H9 (cell line): ENCODE results near the gene CDC25A. TPM values are rescaled to one million over a fixed set of nuclear protein-coding genes. Genes with fewer than 3 reads are reported as not detected.

Source experiments
- DNase-seq: peaks from one replicate; pipeline ENCODE4 v3.0.0-alpha.2; 2017
- H2AFZ ChIP-seq: one replicate; pipeline ENCODE4 v1.6.1; 2013; ENCODE audit warnings: mild to moderate bottlenecking, low read length, control low read depth, moderate library complexity
- H2AK5ac ChIP-seq: 2 replicates; pipeline ENCODE4 v1.6.1; 2013; ENCODE audit warnings: low read length, control low read depth, mixed read lengths; ENCODE audit not compliant: insufficient read length
- H2BK120ac ChIP-seq: one replicate; pipeline ENCODE4 v1.6.1; 2013; ENCODE audit warnings: low read depth, mild to moderate bottlenecking, low read length, control low read depth, inconsistent platforms; ENCODE audit not compliant: poor library complexity, severe bottlenecking
- H2BK12ac ChIP-seq: 2 replicates; pipeline ENCODE4 v1.6.1; 2013; ENCODE audit warnings: low read length, control low read depth, mixed read lengths, low read depth; ENCODE audit not compliant: insufficient read length
- H2BK15ac ChIP-seq: 2 replicates; pipeline ENCODE4 v1.6.1; 2013; ENCODE audit warnings: low read depth, low read length, control low read depth
- H2BK20ac ChIP-seq: one replicate; pipeline ENCODE4 v1.6.1; 2013; ENCODE audit warnings: low read depth, mild to moderate bottlenecking, low read length, control low read depth, inconsistent platforms; ENCODE audit not compliant: poor library complexity, severe bottlenecking
- H2BK5ac ChIP-seq: 2 replicates; pipeline ENCODE4 v1.6.1; 2013; ENCODE audit warnings: low read length, control low read depth, mixed read lengths; ENCODE audit not compliant: insufficient read length
- H3K14ac ChIP-seq: 2 replicates; pipeline ENCODE4 v1.6.1; 2013; ENCODE audit warnings: low read length, control low read depth; ENCODE audit not compliant: insufficient read depth
- H3K18ac ChIP-seq: 2 replicates; pipeline ENCODE4 v1.6.1; 2013; ENCODE audit warnings: low read depth, mild to moderate bottlenecking, mixed read lengths, low read length, control low read depth; ENCODE audit not compliant: insufficient read length
- H3K23ac ChIP-seq: 2 replicates; pipeline ENCODE4 v1.6.1; 2013; ENCODE audit warnings: low read length, control low read depth, mixed read lengths, low read depth; ENCODE audit not compliant: insufficient read length
- H3K23me2 ChIP-seq: 2 replicates; pipeline ENCODE4 v1.6.1; 2013; ENCODE audit warnings: low read depth, mild to moderate bottlenecking, mixed read lengths, low read length, control low read depth; ENCODE audit not compliant: insufficient read length, poor library complexity, severe bottlenecking
- H3K27ac ChIP-seq: 2 replicates; pipeline ENCODE4 v1.5.1; 2013; ENCODE audit warnings: low read length, control low read depth, mixed read lengths, low read depth; ENCODE audit not compliant: insufficient read length
- H3K27me3 ChIP-seq: 2 replicates; pipeline ENCODE4 v1.6.1; 2013; ENCODE audit warnings: low read length, control low read depth, inconsistent platforms; ENCODE audit not compliant: insufficient read depth
- H3K4ac ChIP-seq: 2 replicates; pipeline ENCODE4 v1.6.1; 2013; ENCODE audit warnings: low read depth, mild to moderate bottlenecking, control low read depth, inconsistent platforms, low read length, moderate library complexity
- H3K4me1 ChIP-seq: 2 replicates; pipeline ENCODE4 v1.6.1; 2013; ENCODE audit warnings: low read length, control low read depth, inconsistent platforms; ENCODE audit not compliant: insufficient read depth
- H3K4me2 ChIP-seq: 2 replicates; pipeline ENCODE4 v1.6.1; 2013; ENCODE audit warnings: low read length, control low read depth, mixed read lengths; ENCODE audit not compliant: insufficient read length, insufficient read depth
- H3K56ac ChIP-seq: 2 replicates; pipeline ENCODE4 v1.6.1; 2013; ENCODE audit warnings: low read depth, mild to moderate bottlenecking, mixed read lengths, low read length, control low read depth; ENCODE audit not compliant: insufficient read length
- H3K79me1 ChIP-seq: 2 replicates; pipeline ENCODE4 v1.6.1; 2013; ENCODE audit warnings: low read depth, mild to moderate bottlenecking, moderate library complexity, low read length, control low read depth, inconsistent platforms; ENCODE audit not compliant: insufficient read depth, poor library complexity, severe bottlenecking
- H3K79me2 ChIP-seq: 2 replicates; pipeline ENCODE4 v1.6.1; 2013; ENCODE audit warnings: low read length, control low read depth, inconsistent platforms; ENCODE audit not compliant: insufficient read depth
- H3K9ac ChIP-seq: 2 replicates; pipeline ENCODE4 v1.6.1; 2013; ENCODE audit warnings: low read length, control low read depth, mixed read lengths; ENCODE audit not compliant: insufficient read length; ENCODE audit errors: extremely low read depth
- H3K9me3 ChIP-seq: one replicate; pipeline ENCODE4 v1.6.1; 2013; ENCODE audit warnings: low read depth, low read length, inconsistent platforms; ENCODE audit not compliant: control insufficient read depth
- H3T11ph ChIP-seq: one replicate; pipeline ENCODE4 v1.6.1; 2013; ENCODE audit warnings: mild to moderate bottlenecking, low read length, control low read depth, inconsistent platforms
- H4K20me1 ChIP-seq: one replicate; pipeline ENCODE4 v1.6.1; 2013; ENCODE audit not compliant: control insufficient read depth, insufficient read length, insufficient read depth
- H4K5ac ChIP-seq: 2 replicates; pipeline ENCODE4 v1.6.1; 2013; ENCODE audit warnings: low read depth, mild to moderate bottlenecking, mixed read lengths, low read length, control low read depth; ENCODE audit not compliant: insufficient read length
- H4K8ac ChIP-seq: replicated peaks from 2 replicates; pipeline ENCODE4 v1.6.1; 2013; ENCODE audit warnings: low read length, control low read depth, mixed read lengths, low read depth; ENCODE audit not compliant: insufficient read length
- H4K91ac ChIP-seq: 2 replicates; pipeline ENCODE4 v1.6.1; 2013; ENCODE audit warnings: low read depth, mild to moderate bottlenecking, moderate library complexity, mixed read lengths, low read length, control low read depth; ENCODE audit not compliant: insufficient read length
- H3K27ac Mint-ChIP-seq, 3 experiments: 2 replicates in 2 of 3; 3 replicates in 1 of 3; pipeline ENCODE4 v1.8.0; 2020 to 2021; ENCODE audit warnings: mixed read lengths in 3 of 3, mild to moderate bottlenecking in 1 of 3, moderate library complexity in 1 of 3
- H3K27me3 Mint-ChIP-seq: 2 replicates; pipeline ENCODE4 v1.8.0; 2021; ENCODE audit warnings: low read depth, mild to moderate bottlenecking, moderate library complexity, mixed read lengths
- H3K36me3 Mint-ChIP-seq, 3 experiments: 2 replicates in 2 of 3; 3 replicates in 1 of 3; pipeline ENCODE4 v1.8.0; 2020 to 2021; ENCODE audit warnings: low read depth in 3 of 3, mixed read lengths in 3 of 3; ENCODE audit not compliant: insufficient read depth in 1 of 3
- H3K4me1 Mint-ChIP-seq, 2 experiments: 2 replicates each; pipeline ENCODE4 v1.8.0; 2020; ENCODE audit warnings: mixed read lengths in 2 of 2
- H3K4me3 Mint-ChIP-seq, 2 experiments: 2 replicates in 1 of 2; 3 replicates in 1 of 2; pipeline ENCODE4 v1.8.0; 2020 to 2021; ENCODE audit warnings: mild to moderate bottlenecking in 2 of 2, mixed read lengths in 2 of 2, moderate library complexity in 1 of 2
- H3K9me3 Mint-ChIP-seq, 2 experiments: 2 replicates in 1 of 2; 3 replicates in 1 of 2; pipeline ENCODE4 v1.8.0; 2020; ENCODE audit warnings: mild to moderate bottlenecking in 2 of 2, mixed read lengths in 2 of 2, moderate library complexity in 1 of 2
- WGBS: extraction: QIAGEN DNeasy Blood & Tissue Kit; methylation state at CpG from one replicate; pipeline ENCODE4 v1.1.7; 2013; ENCODE audit warnings: missing lambda C conversion rate, low lambda C conversion rate, mixed read lengths; ENCODE audit not compliant: insufficient read length; ENCODE audit errors: extremely low coverage; 5-methylcytosine and 5-hydroxymethylcytosine counted together
- total RNA-seq: library from RNA; stranded (reverse); gene quantifications from 2 replicates; pipeline ENCODE4 v1.2.1, GENCODE V29; 2021
- TF ChIP-seq, protein P1 (sequence below): fragments of 200-600 bp; sonication (generic); conservative IDR thresholded peaks from 3 replicates; pipeline ENCODE4 v1.8.0; 2021; ENCODE audit warnings: antibody characterized with exemption, mild to moderate bottlenecking

CDC25A gene
- total RNA-seq, 1 experiment from 2014 or later, result 83.3 TPM

DNA sequence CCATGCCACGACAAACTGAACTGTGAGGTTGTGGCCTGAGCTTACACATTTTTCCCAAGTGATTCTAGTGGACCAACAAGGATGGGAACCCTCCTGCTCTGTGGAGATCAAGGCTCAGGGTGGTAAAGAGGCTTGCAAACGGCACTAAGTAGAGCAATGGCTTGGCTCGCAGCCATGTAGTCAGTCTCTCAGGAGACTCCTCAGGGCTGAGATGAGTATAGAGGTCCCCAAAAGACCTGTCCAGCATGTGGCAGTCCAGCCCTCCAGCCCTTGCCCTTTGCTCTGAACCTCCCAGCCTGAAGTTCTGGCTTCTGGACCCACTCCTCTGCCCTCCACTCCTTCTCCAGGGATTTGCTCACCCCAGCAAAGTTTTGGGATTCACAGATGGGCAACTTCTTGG lies 26.8 kb upstream of the CDC25A start:
- Mint-ChIP-seq H3K27ac (no peak overlapping the region), H3K9me3 (peaks cover 3% of the 10 kb centered on the region in 2 experiments), H3K4me3 (no peak overlapping the region), H3K4me1 (peaks cover 8 to 11% of the 10 kb centered on the region in 2 experiments), H3K27me3 (peaks cover 13% of the 10 kb centered on the region), H3K36me3 (peaks cover 3% of the 10 kb centered on the region in 3 experiments; a peak in 5 of 7 replicates)
- no peak overlapping the region for H2AFZ ChIP-seq
- no CpG with 5 or more reads among the region's 3 CpGs for WGBS
- H4K91ac ChIP-seq, result no peak overlapping the region
- H3K18ac ChIP-seq, result no peak overlapping the region
- H3K27ac ChIP-seq, result no peak overlapping the region
- H2BK15ac ChIP-seq, result no peak overlapping the region
- H3K79me2 ChIP-seq, result no peaks in the 10 kb centered on the region
- no peak overlapping the region for H3K4me2 ChIP-seq
- H3K9ac ChIP-seq, result no peak overlapping the region
- no peak overlapping the region for H3K23ac ChIP-seq
- TF ChIP-seq, protein P1, sequence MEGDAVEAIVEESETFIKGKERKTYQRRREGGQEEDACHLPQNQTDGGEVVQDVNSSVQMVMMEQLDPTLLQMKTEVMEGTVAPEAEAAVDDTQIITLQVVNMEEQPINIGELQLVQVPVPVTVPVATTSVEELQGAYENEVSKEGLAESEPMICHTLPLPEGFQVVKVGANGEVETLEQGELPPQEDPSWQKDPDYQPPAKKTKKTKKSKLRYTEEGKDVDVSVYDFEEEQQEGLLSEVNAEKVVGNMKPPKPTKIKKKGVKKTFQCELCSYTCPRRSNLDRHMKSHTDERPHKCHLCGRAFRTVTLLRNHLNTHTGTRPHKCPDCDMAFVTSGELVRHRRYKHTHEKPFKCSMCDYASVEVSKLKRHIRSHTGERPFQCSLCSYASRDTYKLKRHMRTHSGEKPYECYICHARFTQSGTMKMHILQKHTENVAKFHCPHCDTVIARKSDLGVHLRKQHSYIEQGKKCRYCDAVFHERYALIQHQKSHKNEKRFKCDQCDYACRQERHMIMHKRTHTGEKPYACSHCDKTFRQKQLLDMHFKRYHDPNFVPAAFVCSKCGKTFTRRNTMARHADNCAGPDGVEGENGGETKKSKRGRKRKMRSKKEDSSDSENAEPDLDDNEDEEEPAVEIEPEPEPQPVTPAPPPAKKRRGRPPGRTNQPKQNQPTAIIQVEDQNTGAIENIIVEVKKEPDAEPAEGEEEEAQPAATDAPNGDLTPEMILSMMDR, result no peak
- H4K8ac ChIP-seq, result no peak overlapping the region
- H3K56ac ChIP-seq, result no peak overlapping the region
- no peaks in the 10 kb centered on the region for H3K9me3 ChIP-seq
- no peak overlapping the region for H2BK12ac ChIP-seq
- H3K4ac ChIP-seq, result no peak overlapping the region
- no peak overlapping the region; the same call in 1 of the 2 replicates for H3K14ac ChIP-seq
- no peaks in the 10 kb centered on the region for H3K4me1 ChIP-seq
- no peaks in the 10 kb centered on the region for H3K23me2 ChIP-seq
- H4K5ac ChIP-seq, result no peak overlapping the region
- no peak overlapping the region for H2BK20ac ChIP-seq
- no peak overlapping the region for H2BK120ac ChIP-seq
- no peak overlapping the region for H2BK5ac ChIP-seq
- no peak for DNase-seq
- no peak overlapping the region for H2AK5ac ChIP-seq
- peaks cover under 1% of the 10 kb centered on the region; the same call in 1 of the 2 replicates for H3K27me3 ChIP-seq
- no peak overlapping the region for H3T11ph ChIP-seq
- no peaks in the 10 kb centered on the region for H4K20me1 ChIP-seq
- H3K79me1 ChIP-seq, result no peaks in the 10 kb centered on the region
